ENCODE measurements around the gene ADRA2A.

Gene ADRA2A

GRCh38 chr10:111076682-111077478 lies at the start of gene ADRA2A:
Gene ADRA2A, plus strand, starts transcription at chr10:111077029. Its CDS starts 968 bp downstream, at chr10:111077997.
- DNase-seq = no peak

DNA sequence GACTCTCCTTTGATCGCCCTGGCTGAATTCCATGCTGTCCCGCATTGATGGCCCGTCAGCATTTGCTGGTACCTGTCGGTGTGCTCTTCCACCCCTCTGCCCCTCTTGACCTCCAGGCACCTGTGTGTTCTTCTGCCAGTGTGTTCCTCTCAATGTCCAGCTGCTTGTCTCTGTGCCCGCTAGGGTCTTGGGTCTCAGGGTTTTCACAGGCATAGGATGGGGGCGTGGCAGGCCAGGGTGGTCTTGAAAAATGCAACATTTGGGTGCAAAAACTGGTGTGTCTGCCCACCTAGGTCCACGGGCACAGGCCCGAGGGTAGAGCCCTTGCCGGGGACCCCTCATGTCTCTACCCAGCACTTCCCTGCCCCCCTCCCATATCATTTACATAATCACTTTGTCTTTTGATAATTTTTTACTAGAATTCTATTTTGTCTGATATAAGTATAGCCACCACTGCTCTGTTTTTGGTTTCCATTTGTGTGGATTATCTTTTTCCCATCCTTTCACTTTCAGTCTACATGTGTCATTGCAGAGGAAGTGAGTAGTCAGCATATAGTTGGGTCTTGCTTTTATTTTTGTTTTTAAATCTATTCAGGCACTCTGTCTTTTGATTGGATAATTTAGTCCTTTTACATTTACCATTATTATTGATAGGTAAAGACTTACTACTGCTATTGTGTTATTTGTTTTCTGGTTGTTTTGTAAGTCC lies 46.6 kb upstream of the ADRA2A start:
- DNase-seq = no peak

DNA sequence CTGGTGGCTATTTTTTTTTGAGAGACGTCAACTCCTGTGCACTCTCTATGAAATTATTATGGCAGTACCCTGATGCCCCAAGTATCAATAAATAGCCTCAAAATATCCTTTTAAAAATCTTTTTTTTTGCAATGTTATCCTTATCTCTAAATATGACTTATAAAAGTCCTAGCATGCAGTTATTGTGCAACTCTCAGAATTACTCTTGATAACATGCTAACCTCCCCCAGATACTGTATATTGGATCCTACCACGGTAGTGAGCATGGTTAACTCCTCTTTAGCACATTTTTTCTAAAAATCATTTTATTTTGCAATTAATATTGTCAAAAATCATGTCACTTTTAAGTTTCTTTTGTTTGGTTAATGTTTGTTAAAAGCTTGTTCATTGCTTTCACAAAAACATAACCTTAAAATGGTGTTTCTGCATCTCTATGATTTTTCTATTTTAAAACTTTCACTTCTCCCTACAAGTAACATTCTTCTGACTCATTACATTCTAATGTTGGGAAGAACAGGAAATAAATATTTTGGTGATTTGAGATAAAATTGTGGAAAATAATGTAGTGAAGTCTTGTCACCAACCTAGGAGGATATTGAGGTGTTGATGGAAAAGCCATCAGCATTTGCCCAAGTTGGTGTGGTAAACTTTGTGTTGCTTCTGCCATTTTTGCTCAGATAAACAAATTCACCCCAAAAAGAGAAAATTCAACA lies 42.1 kb upstream of the ADRA2A start:
- DNase-seq = no peak

DNA sequence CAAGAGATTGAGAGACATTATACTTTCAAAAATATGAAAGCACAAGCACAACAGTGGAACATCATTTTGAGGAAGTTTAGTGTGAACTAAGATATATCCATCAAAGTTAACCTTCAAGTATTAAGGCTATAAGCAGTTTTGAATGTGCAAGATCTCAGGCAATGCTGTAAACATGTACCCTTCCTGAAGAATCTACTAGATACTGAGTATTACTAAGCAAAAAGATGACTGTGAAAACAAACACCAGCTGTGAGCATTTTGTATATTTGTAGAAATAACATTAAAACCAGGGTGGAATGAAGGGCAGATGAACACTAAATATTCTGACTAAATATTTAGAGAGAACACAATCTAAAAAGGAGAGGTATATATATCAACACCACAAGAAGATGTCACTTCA lies 41.3 kb upstream of the ADRA2A start:
- no peak for DNase-seq

- DNase-seq = no peak
These were observed 39.0 kb upstream of the ADRA2A start for GRCh38 chr10:111037858-111038257.

DNA sequence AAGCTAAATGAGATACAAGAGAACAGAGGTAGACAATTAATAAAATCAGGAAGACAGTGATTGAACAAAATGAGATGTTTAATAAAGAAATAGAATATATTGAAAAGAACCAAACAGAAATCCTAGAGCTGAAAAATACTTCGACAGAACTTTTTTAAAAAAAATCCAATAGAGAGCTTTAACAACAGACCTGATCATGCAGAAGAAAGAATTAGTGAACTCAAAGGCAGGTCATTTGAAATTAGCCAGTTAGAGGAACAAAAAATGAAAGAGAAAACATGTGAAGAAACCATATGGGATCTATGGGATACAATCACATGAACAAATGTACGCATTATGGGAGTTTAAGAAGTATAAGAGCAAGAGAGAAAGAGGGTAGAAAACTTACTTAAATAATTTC lies 37.3 kb upstream of the ADRA2A start:
- DNase-seq = no peak

DNA sequence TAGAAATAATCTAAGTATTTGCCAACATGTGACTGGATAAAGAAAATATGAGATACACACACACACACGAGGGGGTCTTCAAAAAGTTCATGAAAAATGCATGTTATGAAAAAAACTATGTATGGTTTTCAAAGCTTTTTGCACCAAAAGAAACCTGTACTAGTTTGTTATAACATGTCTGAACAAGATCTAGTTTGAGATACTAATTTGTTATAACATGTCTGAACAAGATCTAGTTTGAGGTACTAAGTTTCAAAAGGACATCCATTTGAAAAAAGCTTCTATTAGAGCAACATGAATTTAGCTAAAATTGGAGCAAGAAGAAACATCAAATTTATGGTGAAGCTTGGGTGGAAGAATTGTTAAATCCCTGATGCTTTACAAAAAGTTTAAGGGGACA lies 19.8 kb upstream of the ADRA2A start:
- DNase-seq = no peak

DNA sequence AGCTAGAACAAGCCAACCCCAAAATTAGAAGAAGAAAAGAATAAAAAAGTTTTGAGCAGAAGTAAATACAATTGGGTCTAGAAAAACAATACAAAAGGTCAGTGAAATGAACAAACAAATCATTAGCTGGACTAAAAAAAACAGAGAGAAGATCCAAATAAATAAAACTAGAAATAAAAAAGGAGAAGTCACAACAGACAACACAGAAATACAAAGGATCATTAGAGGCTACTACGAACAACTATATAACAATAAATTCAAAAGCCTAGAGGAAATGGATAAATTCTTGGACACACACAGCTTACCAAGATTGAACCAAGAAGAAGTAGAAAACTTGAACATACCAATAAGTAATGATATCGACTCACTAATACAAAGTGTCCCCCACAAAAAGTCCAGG lies 13.4 kb upstream of the ADRA2A start:
- no peak for DNase-seq

- no peak for DNase-seq
These were observed 4.6 kb upstream of the ADRA2A start for GRCh38 chr10:111072232-111072631.

DNA sequence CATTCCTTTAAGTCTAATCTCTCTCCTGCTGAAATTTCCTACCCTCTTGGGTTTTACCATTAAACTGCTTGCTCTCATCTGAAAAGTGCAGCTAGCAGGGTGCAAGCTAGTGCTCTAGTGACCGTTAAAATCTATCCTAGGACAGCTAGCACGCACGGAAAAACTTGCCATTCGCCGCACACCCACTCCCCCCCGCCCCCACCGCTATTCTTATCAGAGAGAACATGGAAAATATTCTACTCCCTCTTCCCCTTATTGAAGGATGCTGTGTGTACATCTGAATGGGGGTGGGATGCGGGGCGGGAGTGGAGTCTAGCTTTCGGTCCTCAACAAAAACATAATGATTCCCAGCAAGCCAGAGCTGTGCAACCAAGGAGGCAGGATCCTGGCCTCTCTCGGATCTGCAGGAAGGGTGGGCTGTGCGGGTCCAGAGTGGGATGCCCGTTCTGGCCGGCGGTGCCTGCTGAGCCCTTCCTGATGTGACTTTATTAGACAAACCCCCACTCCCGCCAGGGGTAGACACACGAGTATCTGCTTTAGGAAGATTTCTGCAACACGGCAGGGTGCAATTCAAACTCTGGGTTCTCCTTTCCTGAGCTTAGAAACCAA lies 1.1 kb upstream of the ADRA2A start:
- no peak for DNase-seq

GRCh38 chr10:111076191-111076681 lies 593 bp upstream of the ADRA2A start:
- peak; percentile 15 for DNase-seq

DNA sequence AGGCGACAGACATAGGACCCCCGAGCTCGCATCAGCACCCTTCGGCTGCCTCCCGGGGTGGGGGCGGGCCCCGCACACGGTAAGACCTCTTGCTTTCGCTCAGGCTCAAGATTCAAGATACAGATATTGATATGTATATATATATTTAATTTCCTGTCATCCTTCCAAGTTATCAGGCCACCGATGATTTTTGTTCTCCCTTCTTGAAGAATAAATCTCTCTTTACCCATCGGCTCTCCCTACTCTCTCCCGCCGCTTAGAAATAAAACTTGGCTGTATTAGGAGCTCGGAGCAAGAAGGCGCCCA lies 603 bp downstream of the ADRA2A start:
- DNase-seq = no peak

GRCh38 chr10:111077785-111078504 lies 1.1 kb downstream of the ADRA2A start:
- DNase-seq = no peak

GRCh38 chr10:111078505-111079185 lies 1.8 kb downstream of the ADRA2A start:
- DNase-seq = no peak

DNA sequence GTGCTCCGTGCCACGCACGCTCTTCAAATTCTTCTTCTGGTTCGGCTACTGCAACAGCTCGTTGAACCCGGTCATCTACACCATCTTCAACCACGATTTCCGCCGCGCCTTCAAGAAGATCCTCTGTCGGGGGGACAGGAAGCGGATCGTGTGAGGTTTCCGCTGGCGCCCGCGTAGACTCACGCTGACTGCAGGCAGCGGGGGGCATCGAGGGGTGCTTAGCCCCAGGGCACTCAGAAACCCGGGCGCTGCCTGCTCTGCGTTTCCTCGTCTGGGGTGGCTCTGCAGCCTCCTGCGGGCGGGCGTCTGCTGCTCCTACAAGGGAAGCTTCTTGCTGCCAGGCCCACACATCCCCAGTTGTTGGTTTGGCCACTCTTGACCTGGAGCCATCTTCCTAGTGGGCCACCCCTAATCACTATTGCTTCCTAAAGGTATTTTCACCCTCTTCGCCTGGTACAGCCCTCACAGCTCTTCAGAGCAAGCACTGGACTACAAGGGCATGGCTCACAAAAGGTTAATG lies 2.5 kb downstream of the ADRA2A start:
- DNase-seq = no peak

GRCh38 chr10:111079781-111080180 lies 3.0 kb downstream of the ADRA2A start:
- no peak for DNase-seq

DNA sequence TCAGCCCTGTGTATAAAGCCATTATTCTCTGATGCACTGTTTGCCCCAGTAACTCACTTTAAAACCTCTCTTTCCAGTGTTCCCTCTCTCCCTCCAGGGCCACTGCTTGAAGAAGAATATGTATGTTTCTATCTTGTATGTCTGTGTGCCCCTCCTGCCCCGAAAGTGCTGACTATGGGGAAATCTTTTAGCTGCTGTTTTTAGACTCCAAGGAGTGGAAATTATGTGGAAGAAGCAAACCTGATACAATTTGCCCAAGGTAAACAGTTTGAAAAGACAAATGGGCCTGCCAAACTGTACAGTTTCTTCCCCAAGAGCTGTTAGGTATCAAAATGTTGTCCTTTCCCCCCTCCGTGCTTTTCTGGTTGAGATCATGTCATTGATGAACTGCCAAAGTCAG lies 3.4 kb downstream of the ADRA2A start:
- DNase-seq = no peak

- DNase-seq = no peak
These were observed 4.8 kb downstream of the ADRA2A start for GRCh38 chr10:111081595-111081994.

DNA sequence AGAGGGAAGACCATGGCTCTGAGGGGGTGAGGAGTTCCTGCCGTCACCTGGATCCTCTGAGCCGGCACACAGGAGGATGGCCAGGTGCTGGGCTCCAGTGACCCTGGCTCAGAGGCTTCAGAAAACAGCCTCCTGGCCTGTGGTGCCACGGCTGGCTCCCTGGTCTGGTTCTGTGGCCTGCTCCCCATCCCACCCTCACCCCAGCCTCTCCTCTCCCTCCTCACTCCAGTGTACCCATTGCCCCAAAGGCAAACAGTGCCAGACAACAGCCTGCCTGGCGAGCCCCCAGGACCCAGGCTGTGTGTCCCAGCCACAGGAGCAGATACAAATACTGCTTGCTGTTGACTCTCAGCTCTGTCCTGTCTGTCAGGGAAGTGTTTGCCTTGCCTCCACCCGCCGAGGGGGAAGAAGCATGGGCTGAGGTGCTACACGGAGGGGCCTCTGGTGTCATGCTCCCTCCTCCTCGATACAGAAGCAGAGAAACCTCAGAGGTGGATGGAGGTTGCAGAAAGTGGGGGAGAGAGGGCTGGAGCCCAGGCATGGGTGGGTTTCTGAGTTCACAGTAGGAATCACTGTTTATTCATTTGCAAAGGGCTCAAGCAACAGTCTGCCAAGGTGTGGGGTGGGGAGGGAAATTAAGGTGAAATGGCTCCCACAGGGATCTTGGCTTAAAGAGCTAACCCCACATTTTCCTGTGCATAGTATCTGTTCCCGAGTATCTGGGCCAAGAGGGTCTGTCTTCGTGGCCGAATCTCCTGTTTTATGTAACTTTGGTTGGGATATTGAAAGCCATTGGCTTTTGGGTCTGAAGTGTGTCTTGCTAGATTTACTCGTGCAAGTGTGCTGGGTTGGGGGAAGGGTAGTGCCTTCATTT lies 5.5 kb downstream of the ADRA2A start:
- DNase-seq = no peak

DNA sequence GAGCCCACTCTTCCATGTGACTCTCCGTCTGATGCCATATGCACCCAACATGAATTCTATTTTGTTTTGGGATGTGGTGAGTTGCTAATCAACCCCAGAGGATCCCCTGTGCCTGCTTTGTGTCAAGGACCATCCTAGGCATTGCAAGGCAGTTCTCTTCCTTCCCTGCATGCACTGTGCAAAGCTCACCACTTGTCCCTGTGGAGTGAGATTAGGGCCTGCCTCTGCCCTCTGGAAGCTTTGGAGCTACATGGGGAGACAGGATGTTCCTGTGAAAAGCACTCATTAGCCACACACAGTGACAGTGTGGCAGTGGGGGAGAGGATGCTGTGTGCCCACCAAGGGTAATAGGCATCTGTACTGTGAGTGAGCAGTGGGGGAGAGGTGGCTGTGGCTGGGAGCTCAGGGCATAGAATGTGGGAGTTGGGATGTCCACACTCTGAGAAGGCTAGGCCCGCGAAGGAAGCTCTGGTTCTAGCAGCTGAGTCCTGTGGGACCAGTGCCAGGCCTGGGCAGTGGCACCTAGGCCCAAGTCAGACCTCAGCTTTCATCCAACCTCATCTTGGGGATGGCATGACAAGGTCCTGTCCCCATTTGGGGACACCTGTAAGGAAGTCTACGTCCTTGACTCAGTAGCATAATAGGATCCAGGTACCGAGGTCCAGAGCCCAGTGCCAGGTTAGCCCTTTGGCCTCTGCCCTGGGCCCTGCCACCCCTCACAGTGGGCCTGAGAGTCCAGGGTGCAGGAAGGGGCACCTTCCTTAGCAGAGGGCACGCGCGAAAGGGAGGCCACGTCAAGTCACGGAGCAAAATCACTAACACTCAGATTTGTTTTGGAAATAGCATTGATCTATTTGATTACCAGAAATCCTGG lies 6.6 kb downstream of the ADRA2A start:
- DNase-seq = no peak

Measured in activated effector memory CD4-positive, alpha-beta T cell treated with Interleukin-2 at 50 U/mL for 16 hours (primary cell).